BJ (cell line): ENCODE measurements around the gene GIMAP6. TPM values are rescaled to one million over a fixed set of nuclear protein-coding genes. Genes with fewer than 3 reads are reported as not detected.

Experiments
- CTCF ChIA-PET: fragments of 350-600 bp; formaldehyde crosslinking; extraction: SDS; loops from one replicate; lab custom pipeline; 2021; ENCODE audit warnings: antibody characterized with exemption, inconsistent platforms; lab: Yijun Ruan, JAX
- POLR2A ChIA-PET: fragments of 300-600 bp; sonication (Branson Sonifier 250); formaldehyde crosslinking; extraction: SDS; loops from one replicate; lab custom pipeline; 2021; ENCODE audit warnings: antibody characterized with exemption; lab: Charles Lee
- DNase-seq: peaks from one replicate; pipeline ENCODE4 v3.0.0-alpha.2; 2011; ENCODE audit warnings: low read depth
- H3K27me3 ChIP-seq: 2 replicates; pipeline ENCODE4 v1.6.0; 2011; ENCODE audit warnings: low read length; ENCODE audit not compliant: control insufficient read depth, insufficient read depth
- H3K36me3 ChIP-seq: 2 replicates; pipeline ENCODE4 v1.5.1; 2011; ENCODE audit warnings: low read length; ENCODE audit not compliant: control insufficient read depth, insufficient read depth
- H3K4me3 ChIP-seq: 2 replicates; pipeline ENCODE4 v1.5.1; 2011; ENCODE audit warnings: low read depth, mild to moderate bottlenecking, control low read depth, low read length
- polyA plus RNA-seq: library from polyadenylated mRNA; depleted of rRNA; stranded (reverse); fragments of >200 nt; gene quantifications from 2 replicates; pipeline ENCODE4 v1.2.3, GENCODE V29; 2011
- TF ChIP-seq, protein P1 (sequence below): IDR thresholded peaks from 2 replicates; pipeline ENCODE4 v1.5.1; 2011; ENCODE audit warnings: low read depth, mild to moderate bottlenecking, control low read depth, inconsistent platforms, low read length, moderate library complexity; ENCODE audit not compliant: insufficient read depth

GIMAP6 gene
- polyA plus RNA-seq, 1 experiment, result not detected

- H3K4me3 ChIP-seq, result no peak overlapping the region
- TF ChIP-seq, protein P1, sequence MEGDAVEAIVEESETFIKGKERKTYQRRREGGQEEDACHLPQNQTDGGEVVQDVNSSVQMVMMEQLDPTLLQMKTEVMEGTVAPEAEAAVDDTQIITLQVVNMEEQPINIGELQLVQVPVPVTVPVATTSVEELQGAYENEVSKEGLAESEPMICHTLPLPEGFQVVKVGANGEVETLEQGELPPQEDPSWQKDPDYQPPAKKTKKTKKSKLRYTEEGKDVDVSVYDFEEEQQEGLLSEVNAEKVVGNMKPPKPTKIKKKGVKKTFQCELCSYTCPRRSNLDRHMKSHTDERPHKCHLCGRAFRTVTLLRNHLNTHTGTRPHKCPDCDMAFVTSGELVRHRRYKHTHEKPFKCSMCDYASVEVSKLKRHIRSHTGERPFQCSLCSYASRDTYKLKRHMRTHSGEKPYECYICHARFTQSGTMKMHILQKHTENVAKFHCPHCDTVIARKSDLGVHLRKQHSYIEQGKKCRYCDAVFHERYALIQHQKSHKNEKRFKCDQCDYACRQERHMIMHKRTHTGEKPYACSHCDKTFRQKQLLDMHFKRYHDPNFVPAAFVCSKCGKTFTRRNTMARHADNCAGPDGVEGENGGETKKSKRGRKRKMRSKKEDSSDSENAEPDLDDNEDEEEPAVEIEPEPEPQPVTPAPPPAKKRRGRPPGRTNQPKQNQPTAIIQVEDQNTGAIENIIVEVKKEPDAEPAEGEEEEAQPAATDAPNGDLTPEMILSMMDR, result no peak
- H3K27me3 ChIP-seq, result no peaks in the 10 kb centered on the region
- CTCF ChIA-PET, result no interaction called here
- DNase-seq, result no peak
- POLR2A ChIA-PET, result no interaction called here
- H3K36me3 ChIP-seq, result no peaks in the 10 kb centered on the region
Measured at GRCh38 chr7:150633926-150634325, 1.7 kb upstream of the GIMAP6 start.

- TF ChIP-seq, protein P1, result no peak
- no peak overlapping the region for H3K4me3 ChIP-seq
- no peaks in the 10 kb centered on the region for H3K36me3 ChIP-seq
- POLR2A ChIA-PET, result no interaction called here
- no peak for DNase-seq
- H3K27me3 ChIP-seq, result no peaks in the 10 kb centered on the region
- CTCF ChIA-PET, result no interaction called here
Measured at GRCh38 chr7:150631084-150631826, 930 bp downstream of the GIMAP6 start.

DNA sequence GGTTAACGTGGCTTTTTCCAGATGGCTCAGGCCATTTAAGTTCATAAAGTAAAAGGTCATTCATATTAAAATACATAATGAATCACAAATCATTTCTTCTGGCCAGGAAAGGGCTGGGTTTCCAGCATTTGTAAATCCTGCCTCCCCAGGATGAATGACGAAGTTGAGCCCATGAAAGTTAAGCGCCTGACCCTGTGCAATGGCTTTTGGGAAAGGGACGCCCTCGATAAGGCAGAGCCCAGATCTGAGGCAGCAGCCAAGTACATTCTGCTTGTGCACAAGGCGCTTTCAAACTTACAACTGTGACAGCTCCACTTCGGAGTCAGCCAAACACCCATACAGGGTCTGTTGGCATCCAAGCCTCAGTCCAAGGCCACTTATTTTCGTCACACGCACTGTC lies 2.8 kb downstream of the GIMAP6 start:
- Histone ChIP-seq H3K27me3 (no peaks in the 10 kb centered on the region), H3K36me3 (no peaks in the 10 kb centered on the region), H3K4me3 (no peak overlapping the region)
- DNase-seq, result no peak
- TF ChIP-seq, protein P1, result no peak
- CTCF ChIA-PET, result no interaction called here
- POLR2A ChIA-PET, result no interaction called here

DNA sequence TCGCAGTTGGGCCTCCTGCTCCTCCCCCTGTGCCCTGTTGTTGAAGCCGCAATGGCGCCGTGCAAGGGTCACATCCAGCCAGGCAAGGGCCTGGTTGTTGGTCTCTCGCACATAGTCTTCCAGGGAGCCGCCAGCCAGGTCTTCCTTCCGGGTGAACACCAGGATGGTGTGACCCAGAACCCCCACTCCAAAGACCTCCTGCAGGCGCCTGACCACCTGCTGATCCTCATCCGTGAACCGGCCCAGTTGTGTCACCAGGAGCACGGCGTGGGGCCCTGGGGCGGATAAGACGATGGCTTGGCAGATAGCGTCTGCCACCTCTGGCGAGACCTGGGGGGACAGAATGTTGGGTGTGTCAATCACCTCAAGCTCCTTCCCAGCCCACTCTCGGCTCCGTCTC lies 4.2 kb downstream of the GIMAP6 start:
- ChIA-PET POLR2A (no interaction called here), CTCF (no interaction called here)
- no peak for DNase-seq
- TF ChIP-seq, protein P1, result no peak
- H3K36me3 ChIP-seq, result no peaks in the 10 kb centered on the region
- H3K27me3 ChIP-seq, result no peaks in the 10 kb centered on the region
- no peak overlapping the region for H3K4me3 ChIP-seq

DNA sequence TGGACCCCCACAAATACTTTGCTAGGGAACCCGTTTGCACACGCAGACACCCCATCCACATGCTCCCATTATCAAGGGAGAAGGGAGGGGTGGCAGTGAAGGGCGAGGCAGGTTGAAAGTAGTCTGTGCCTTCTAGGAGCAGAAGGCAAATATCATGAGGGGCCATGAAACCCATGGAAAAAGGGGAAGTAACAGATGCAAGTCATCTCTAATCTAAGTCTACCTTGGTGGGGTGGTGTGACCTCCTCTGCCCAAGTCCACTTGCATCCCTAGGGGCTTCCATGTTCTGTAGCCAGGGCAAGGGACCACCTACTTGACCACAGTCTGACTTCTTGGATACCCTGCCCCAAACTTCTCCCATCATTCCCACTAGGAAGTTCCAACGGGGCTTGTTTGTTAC lies 5.5 kb downstream of the GIMAP6 start:
- TF ChIP-seq, protein P1, result no peak
- POLR2A ChIA-PET, result no interaction called here
- H3K36me3 ChIP-seq, result no peaks in the 10 kb centered on the region
- no peaks in the 10 kb centered on the region for H3K27me3 ChIP-seq
- DNase-seq, result no peak
- no peak overlapping the region for H3K4me3 ChIP-seq
- CTCF ChIA-PET, result no interaction called here
